SK-N-DZ (cell line): ENCODE data around the gene ELFN2.

Experiments used
- DNase-seq: peaks from one replicate; pipeline ENCODE4 v3.0.0-alpha.2; 2015; ENCODE audit warnings: low spot score

The ELFN2 gene

DNA sequence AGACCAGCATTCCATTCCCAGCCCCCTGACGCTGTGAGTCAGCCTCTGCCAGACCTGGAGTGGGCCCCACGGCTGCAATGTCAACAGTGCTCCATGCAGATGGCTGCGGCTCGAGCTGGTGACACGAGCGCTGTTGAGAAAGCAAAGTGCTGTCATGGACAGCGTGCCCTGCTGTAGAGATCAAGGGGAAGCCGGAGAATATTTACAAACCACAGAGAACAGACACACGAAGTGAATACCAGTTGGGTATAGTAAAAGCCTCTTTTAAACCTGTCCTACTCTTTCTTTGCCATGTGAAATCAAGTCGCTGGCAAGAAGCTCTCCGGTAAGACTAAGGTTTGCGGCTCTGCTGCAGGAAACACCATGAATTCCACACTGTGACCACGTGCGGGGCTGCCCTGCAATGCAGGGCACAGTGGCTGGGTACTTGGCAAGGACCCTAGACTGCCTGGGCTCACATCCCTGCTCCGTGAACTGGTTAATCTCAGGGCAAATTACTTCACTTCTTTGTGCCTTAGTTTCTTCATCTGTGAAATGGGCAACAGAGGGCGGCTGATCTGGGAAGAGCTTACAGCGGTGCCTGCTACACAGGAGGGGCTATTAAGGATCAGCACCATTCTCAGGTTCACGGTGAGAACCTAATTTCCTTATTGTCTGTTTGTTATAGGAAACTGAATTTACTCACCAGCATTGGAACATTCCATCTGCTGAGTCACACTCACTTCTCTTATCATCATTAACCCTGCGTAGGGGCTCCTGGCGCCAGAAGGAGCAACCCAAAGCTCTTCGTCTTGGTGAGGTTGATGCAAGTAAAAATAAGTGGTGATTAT lies 27.8 kb upstream of the ELFN2 start:
- no peak for DNase-seq

DNA sequence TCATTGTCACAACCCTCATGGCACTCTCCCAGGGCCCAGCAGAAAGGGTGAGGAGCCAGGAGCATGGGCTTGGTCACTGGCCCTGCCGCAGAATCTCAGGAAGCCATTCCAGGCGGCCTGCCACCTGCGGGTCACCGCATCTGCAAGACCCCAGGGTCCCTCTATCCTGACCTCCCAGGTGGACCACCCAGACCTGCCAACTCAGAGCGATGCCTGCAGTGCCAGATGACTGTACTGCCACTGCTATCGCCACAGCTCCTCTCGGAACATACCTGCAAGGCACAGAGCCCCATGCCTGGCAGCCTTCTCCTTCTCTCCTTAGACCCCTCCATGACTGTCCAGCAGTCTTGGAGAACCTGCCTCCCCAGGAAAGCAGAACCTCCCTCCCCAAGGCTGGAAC lies 26.4 kb upstream of the ELFN2 start:
- DNase-seq, result no peak

- DNase-seq, result no peak
Measured at GRCh38 chr22:37451218-37451617, 23.9 kb upstream of the ELFN2 start.

- no peak for DNase-seq
Measured at GRCh38 chr22:37449331-37450001, 22.2 kb upstream of the ELFN2 start.

DNA sequence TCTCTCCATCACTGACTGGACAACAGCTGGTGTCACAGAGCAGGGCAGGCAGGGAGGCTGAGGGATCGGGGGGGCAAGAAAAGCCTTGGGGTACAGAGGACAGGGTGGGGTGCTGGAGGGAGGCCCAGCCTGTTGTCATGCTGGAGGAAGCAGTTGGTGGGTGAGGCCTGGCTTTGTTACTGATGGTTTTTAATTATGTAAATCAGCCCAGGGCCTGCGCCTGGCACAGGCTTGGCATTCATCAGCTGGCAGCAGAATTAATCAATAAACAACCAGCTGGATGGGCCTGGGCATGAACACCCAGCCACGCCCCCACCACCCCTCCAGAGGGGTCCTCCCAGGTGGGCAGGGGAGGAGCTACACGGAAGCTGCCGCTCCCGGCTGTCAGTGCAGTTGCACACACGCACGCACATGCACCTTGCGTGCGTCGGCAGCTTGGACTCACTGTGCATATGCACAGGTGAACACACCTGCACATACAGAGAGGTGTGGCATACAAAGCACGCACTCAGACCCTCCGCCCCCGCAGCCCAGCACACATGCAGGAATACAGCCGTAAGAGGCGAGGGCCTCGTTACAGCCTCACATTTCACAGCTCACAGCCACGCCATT lies 21.3 kb upstream of the ELFN2 start:
- DNase-seq, result no peak

DNA sequence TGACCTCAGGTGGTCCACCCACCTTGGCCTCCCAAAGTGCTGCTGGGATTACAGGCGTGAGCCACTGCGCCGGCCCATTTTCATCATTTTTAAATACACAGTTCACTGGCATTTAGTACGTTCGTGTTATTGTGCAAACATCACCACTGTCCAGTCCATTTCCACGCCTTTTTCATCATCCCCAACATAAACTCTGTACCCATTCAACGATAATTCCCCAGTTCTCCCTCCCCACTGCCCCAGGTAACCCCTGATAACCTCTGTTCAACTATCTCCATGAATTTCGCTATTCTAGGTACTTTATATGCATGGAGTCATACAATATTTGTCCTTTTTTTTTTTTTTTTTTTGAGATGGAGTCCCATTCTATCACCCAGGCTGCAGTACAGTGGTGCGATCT lies 18.2 kb upstream of the ELFN2 start:
- no peak for DNase-seq

DNA sequence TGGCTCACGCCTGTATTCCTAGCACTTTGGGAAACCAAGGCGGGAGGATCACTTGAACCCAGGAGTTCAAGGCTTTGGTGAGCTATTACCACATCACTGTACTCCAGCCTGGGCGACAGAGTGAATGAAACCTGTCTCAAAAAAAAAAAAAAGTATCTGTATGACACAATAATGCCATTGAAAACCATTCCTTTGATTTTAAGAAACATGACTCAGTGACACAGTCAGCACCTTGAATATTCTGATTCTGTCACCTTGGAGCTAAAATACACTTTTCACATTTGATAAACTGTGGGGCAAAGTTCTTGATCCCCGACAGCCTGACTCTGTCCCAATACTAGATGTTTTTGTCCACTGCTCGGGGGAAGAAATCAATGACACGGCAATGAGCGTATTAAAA lies 16.7 kb upstream of the ELFN2 start:
- DNase-seq, result no peak

GRCh38 chr22:37443086-37443485 lies 15.8 kb upstream of the ELFN2 start:
- DNase-seq, result no peak

GRCh38 chr22:37442537-37442936 lies 15.3 kb upstream of the ELFN2 start:
- no peak for DNase-seq

DNA sequence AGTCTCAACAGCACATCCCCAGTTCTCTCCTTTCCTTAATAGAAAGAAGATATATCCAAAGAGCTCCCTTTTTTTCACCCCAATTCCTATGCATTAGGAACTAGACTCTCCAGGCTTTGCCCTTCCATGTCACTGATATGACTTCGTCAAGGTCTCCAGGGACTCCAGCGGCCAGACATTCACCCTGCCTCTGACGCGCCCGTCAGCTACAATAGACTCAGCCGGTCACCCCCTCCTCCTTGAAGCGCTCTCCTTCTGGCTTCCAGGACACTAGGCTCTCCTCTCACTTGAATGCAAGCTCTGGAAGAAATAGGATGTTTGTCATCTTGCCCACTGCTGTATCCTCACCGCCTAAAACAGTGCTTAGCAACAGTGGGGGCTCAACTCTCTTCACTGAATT lies 14.9 kb upstream of the ELFN2 start:
- DNase-seq, result no peak

DNA sequence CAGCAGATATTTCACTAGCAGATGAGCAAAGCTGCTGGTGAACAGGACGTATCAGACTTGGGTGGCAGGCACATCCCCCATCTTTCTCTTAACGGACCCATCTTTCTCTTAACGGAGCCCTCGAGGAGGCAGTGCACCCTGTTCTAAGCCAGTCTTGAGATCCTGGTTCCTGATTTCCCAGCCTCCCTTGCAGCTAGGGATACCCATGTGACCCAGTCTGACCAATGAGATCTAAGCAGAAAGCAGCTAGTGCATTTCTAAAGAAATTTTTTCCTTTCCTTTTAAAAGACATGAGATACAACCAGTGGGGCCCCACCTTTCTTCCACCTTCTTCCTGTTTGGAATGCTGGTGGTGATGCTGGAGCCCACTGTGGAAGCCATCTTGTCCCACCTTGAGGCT lies 13.6 kb upstream of the ELFN2 start:
- DNase-seq, result no peak

DNA sequence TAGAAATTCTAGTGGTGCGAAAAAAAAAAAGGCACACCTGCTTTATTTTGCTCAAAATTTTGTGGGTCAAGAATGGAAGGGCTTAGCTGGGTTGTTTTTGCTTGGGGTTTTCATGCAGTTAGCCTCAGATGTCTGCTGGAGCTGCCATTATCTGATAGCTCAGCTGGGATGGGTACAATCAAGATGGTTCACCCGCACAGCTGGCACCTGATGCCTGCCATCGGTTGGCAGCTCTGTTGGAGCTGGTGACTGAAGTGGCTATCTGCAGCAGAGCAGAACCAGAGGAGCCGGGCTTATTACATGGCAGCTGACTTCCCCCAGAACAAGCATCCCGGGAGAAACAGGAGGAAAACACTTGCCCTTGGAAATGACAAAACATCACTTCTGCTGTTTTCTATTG lies 12.1 kb upstream of the ELFN2 start:
- no peak for DNase-seq

- no peak for DNase-seq
Measured at GRCh38 chr22:37435970-37436603, 8.8 kb upstream of the ELFN2 start.

DNA sequence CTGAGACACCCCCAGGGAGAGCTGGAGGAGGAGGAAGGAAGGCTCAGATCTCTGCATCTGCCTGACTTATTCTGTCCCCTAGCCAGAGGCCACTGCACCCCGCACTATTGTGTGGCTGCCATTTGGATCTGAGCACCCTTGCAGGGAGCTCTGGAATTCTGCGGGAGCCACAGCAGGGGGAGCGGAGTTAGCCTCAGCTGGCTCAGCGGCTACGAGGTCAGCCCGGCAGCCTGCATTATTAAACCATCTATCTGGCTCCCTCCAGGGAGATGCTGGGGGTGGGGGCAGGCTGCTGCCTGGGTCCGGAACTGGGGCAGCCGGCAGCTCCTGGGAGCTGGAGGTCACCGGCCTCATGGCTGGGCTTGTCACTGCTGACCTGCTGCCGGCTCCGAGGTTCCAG lies 6.5 kb upstream of the ELFN2 start:
- no peak for DNase-seq

- no peak for DNase-seq
Measured at GRCh38 chr22:37432708-37433054, 5.4 kb upstream of the ELFN2 start.

DNA sequence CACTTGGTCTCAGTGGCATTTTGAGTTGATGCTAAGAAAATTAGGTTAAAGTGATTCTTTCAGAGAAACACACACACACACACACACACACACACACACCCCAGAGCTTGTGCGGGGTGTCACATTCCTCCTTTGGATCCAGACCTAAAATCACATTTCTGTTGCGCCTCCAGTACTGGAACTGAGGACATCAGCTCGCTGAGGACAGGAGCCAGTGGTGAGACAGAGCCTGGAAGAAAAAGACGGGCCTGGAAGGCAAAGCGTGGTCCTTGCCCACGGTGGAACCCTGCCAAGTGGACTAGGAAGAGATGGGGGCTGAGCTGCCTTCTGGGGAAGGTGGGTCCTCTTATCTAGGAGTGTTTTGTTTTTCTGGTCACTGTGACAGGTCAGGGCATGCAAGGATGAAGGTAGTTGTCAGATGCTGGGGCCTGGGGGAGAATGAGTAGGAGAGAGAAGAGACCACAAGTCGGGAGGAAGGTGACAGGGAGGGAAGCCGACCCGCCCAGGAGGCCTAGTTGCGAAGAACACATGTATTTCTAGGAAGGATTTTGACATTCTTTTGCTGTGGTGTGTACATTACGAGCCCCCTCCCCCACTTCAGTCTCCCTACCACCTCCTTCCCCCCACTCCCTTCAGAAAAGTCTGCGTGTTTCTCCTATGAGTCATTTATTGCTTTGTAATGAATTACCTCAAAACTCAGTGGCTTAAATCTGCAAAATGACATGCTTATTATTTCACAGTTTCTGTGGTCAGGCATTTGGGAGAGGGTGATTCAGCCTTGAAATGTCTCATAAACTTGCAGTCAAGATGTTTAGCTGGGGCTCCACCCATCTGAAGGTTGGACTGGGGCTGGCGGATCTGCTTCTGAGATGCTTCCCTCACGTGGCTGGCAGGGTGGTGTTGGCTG lies 4.8 kb upstream of the ELFN2 start:
- no peak for DNase-seq

DNA sequence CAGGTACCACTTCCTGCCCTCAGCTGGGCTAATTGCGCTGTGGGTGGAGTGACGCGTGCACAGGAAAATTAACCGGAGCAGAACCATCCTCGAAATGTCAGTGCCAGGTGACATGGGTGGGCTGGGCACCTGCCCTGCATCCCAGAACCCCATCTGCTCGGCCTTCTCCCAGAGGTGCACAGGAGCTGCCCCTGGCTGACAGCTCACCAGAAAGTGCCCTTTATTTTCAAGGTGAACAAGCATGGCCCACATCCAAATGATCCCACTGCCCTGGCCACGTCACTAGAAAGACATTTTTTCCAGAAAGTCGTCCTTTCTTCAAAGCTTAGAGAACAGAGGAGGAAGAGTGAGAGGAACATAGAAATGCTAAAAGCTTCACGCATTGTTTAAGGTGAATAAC lies 4.1 kb upstream of the ELFN2 start:
- no peak for DNase-seq

- no peak for DNase-seq
Measured at GRCh38 chr22:37430941-37431340, 3.7 kb upstream of the ELFN2 start.

DNA sequence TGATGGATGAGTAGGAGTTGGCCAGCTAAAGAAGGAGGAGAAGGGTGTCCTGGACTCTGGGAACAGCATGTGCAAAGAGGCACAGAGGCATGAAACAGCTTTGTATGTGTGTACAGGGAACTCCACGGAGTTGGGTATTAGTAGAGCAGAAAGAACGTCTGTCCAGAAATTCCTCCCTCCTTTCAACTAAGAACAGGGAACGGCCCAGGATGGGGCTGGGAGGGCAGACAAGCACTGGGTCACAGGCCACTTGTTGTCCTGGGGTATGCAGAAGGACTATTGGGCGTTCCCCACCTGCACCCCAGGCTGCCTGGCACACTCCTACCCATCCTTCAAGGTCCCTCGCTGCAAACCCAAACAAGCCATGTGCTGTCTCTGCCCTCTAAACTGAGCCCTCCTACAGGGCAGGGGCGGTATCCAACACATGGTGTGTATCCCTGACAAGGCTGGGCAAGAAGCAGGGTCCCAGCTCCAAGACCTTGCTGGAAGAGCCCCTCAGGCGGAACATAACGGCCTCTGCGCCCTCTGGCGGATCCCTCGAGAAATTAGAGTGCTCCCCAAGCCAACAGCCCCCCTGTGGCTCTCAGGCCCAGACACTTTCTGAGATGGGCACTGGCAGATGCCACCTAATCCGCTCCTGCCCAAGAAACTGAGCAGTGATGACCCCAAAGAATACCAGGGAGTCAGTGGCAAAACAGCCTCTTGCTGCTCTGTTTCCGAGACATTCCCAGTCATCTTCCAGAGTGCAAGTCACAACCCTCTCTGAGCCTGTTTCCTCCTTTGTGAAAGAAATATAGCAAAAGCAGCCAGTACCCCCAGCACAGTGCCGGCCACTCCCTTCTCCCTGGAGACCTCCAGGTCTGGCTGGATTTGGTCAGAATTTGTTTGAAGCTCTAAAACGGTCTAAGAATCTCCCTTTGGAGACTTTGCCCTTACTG lies 1.6 kb upstream of the ELFN2 start:
- peak; percentile 43 for DNase-seq
